ENCODE measurements around the gene ZNF697. TPM values are rescaled to one million over a fixed set of nuclear protein-coding genes. Genes with fewer than 3 reads are reported as not detected.

Gene ZNF697
- total RNA-seq, 4 donors from 2014 or later = 0.34 to 3.3 (median 1.4) TPM

DNA sequence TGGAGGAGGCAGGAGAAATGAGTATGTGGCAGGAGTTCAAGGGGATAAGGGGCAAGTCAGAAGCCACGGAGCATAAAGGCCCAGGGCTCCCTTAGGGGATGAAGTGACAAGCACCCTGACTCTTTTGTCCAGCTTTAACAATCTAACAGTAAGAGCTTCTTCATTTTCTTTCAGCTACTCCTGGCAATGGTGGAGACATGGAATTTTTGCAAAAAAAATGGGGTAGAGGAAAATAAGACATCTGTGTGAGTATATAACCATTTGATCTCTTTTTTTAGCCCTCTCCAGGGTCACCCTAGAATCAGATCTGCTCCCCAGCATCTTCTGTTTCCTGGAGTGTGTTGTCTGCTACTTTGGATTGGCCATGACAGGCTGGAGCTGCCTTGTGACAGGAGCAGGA is 47.1 kb downstream of the ZNF697 start:
- Histone ChIP-seq H3K27me3 (no peaks in the 10 kb centered on the region), H3K9me3 (no peaks in the 10 kb centered on the region), H3K4me3 (no peak overlapping the region), H3K36me3 (no peaks in the 10 kb centered on the region), H3K4me1 (peaks cover 0 to 5% (median 0%) of the 10 kb centered on the region in 3 donors), H3K27ac (no peak overlapping the region)
- TF ChIP-seq, protein P1, sequence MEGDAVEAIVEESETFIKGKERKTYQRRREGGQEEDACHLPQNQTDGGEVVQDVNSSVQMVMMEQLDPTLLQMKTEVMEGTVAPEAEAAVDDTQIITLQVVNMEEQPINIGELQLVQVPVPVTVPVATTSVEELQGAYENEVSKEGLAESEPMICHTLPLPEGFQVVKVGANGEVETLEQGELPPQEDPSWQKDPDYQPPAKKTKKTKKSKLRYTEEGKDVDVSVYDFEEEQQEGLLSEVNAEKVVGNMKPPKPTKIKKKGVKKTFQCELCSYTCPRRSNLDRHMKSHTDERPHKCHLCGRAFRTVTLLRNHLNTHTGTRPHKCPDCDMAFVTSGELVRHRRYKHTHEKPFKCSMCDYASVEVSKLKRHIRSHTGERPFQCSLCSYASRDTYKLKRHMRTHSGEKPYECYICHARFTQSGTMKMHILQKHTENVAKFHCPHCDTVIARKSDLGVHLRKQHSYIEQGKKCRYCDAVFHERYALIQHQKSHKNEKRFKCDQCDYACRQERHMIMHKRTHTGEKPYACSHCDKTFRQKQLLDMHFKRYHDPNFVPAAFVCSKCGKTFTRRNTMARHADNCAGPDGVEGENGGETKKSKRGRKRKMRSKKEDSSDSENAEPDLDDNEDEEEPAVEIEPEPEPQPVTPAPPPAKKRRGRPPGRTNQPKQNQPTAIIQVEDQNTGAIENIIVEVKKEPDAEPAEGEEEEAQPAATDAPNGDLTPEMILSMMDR (IDR thresholded peaks at IDR 0.05) = no peak
- no peak for TF ChIP-seq POLR2A (IDR thresholded peaks at IDR 0.05)
- no peak for DNase-seq
- WGBS, 2 donors = 35 to 63% methylated on average over 1 of the region's 1 CpG
- intact Hi-C loops (cut with DNase I) = no loop called here

DNA sequence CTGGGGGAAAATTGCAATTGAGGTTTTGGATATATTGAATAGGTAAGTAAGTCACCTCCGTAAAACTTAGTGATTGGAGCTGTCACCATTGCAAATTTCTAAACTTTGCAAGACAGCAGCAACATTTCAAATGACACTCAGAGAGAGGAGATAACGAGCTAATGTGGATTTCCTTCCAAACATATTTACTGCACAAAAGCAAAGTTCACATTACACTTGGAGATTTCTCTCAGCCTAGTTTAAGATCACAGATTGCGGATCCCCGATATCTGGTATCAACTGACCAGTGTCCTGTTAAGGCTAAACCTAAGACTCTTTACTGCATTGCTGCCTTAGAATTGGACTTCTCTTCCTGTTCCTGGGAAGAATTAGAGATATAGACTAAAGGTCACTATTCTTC is 47.5 kb downstream of the ZNF697 start:
- H3K36me3 ChIP-seq = no peaks in the 10 kb centered on the region
- H3K4me1 ChIP-seq = peaks cover 0 to 5% (median 0%) of the 10 kb centered on the region in 3 donors
- TF ChIP-seq POLR2A (IDR thresholded peaks at IDR 0.05) = no peak
- TF ChIP-seq, protein P1 (IDR thresholded peaks at IDR 0.05) = no peak
- DNase-seq = no peak
- H3K27me3 ChIP-seq = no peaks in the 10 kb centered on the region
- H3K4me3 ChIP-seq = no peak overlapping the region
- intact Hi-C loops (cut with DNase I) = no loop called here
- WGBS, 2 donors = 86 to 92% methylated on average over 4 of the region's 4 CpGs
- no peak overlapping the region for H3K27ac ChIP-seq
- H3K9me3 ChIP-seq = no peaks in the 10 kb centered on the region

DNA sequence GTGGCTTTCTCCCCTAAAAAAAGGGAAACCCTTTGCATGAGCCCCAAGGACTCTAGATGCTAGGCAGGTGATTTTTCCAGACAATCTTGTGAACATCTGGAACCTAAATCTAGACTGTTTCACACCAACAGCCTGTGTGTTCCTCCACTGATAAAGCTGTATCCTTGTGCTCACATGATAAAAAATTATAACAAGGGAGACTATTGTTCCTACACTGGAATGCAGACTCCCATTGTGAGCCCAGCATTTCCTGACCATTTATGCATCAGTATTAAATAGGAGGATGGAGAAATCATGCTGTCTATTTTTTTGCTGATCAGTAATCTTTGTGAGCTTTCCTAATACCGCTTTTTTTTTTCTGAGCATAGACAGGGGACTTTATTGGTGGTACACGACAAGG is 52.5 kb downstream of the ZNF697 start:
- TF ChIP-seq, protein P1 (IDR thresholded peaks at IDR 0.05) = no peak
- no peak for TF ChIP-seq POLR2A (IDR thresholded peaks at IDR 0.05)
- Histone ChIP-seq H3K4me3 (no peak overlapping the region), H3K4me1 (no peaks in the 10 kb centered on the region), H3K27ac (no peak overlapping the region), H3K36me3 (no peaks in the 10 kb centered on the region), H3K9me3 (no peaks in the 10 kb centered on the region), H3K27me3 (no peaks in the 10 kb centered on the region)
- no peak for DNase-seq
- 77 to 85% methylated on average over 2 of the region's 2 CpGs for WGBS, 2 donors
- intact Hi-C loops (cut with DNase I) = no loop called here

DNA sequence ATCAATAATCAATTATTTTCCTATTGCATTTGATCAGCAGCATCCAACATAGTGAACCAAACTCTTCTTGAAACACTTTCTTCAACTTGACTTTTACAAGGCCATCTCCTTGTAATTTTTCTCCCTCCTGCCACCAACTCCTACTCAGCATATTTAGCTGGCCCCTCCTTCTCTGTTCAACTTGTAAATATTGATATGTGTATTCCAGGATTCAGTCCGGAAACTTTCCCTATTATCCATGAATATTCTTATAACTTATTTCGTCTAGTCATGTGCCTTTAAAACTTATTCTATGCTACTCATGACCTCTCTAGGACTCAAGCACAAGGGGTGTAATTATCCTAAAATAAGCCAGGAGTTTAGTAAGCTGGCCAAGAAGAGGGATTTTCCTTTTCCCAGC is 52.9 kb downstream of the ZNF697 start:
- 91 to 100% methylated on average over 2 of the region's 2 CpGs for WGBS, 2 donors
- intact Hi-C loops (cut with DNase I) = no loop called here
- H3K9me3 ChIP-seq = no peaks in the 10 kb centered on the region
- no peaks in the 10 kb centered on the region for H3K4me1 ChIP-seq
- no peak overlapping the region for H3K4me3 ChIP-seq
- TF ChIP-seq POLR2A (IDR thresholded peaks at IDR 0.05) = no peak
- TF ChIP-seq, protein P1 (IDR thresholded peaks at IDR 0.05) = no peak
- no peak overlapping the region for H3K27ac ChIP-seq
- H3K27me3 ChIP-seq = no peaks in the 10 kb centered on the region
- no peaks in the 10 kb centered on the region for H3K36me3 ChIP-seq
- no peak for DNase-seq

DNA sequence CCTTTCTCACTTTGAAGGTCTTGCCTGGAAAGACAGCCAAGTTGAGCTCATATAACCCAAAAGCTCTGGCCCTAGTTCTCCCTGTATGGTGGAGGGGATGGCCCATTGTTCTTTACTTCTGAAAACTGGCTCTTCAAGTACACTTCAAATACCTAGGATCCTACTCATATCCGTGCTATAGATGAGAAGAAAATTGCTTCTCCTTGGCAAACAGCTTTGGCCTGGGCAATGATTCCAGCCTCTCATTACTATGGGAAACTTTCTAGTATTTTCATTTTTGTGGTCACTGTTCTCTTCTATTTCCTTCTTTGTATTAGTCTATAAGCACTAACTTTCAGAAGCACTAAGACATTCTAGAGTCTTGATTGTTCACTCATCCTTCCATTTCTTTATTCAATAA is 53.7 kb downstream of the ZNF697 start:
- intact Hi-C loops (cut with DNase I) = no loop called here
- no peak overlapping the region for H3K4me3 ChIP-seq
- no peak for DNase-seq
- H3K27ac ChIP-seq = no peak overlapping the region
- WGBS, 2 donors = 38 to 41% methylated on average over 1 of the region's 1 CpG
- H3K4me1 ChIP-seq = no peaks in the 10 kb centered on the region
- H3K27me3 ChIP-seq = no peaks in the 10 kb centered on the region
- H3K9me3 ChIP-seq = no peaks in the 10 kb centered on the region
- H3K36me3 ChIP-seq = no peaks in the 10 kb centered on the region
- TF ChIP-seq, protein P1 (IDR thresholded peaks at IDR 0.05) = no peak
- TF ChIP-seq POLR2A (IDR thresholded peaks at IDR 0.05) = no peak

All from esophagus squamous epithelium (tissue), 5 donors.